Psoas muscle (tissue), 8 donors: ENCODE measurements around the gene FAM83E. TPM values are rescaled to one million over a fixed set of nuclear protein-coding genes. Genes with fewer than 3 reads are reported as not detected.

Experiments
- ATAC-seq, 4 donors: fragments of 200-7000 bp; cut with Tn5 transposase; one replicate each; pipeline ENCODE4 v1.9.1; 2020; ENCODE audit warnings: moderate library complexity in 3 of 4, mild to moderate bottlenecking in 2 of 4
- DNase-seq, 2 donors: peaks; one replicate each; pipeline ENCODE4 v3.0.0-alpha.2; 2020
- H3K27ac ChIP-seq: fragments of 200-600 bp; one replicate; pipeline ENCODE4 v1.8.0; 2022
- H3K27me3 ChIP-seq, 3 donors: fragments of 200-600 bp in 1 of 3; one replicate each; pipeline versions ENCODE4 v1.6.1 to v1.8.0; 2013 to 2022; ENCODE audit warnings: low read length in 2 of 3, mild to moderate bottlenecking in 2 of 3, moderate library complexity in 1 of 3; ENCODE audit not compliant: insufficient read depth in 3 of 3
- H3K36me3 ChIP-seq, 2 donors: fragments of 200-600 bp in 1 of 2; one replicate each; pipeline versions ENCODE4 v1.6.1 to v1.8.0; 2013 to 2022; ENCODE audit warnings: low read depth in 1 of 2, mild to moderate bottlenecking in 1 of 2, moderate library complexity in 1 of 2; ENCODE audit not compliant: insufficient read depth in 1 of 2
- H3K4me1 ChIP-seq: fragments of 200-600 bp; one replicate; pipeline ENCODE4 v1.8.0; 2022
- H3K4me3 ChIP-seq: fragments of 200-600 bp; one replicate; pipeline ENCODE4 v1.8.0; 2022; ENCODE audit warnings: mild to moderate bottlenecking
- H3K9me3 ChIP-seq: fragments of 200-600 bp; one replicate; pipeline ENCODE4 v1.8.0; 2022
- CTCF ChIP-seq: fragments of 200-600 bp; IDR thresholded peaks from one replicate; pipeline ENCODE4 v1.8.0; 2022; ENCODE audit warnings: antibody characterized with exemption
- WGBS, 3 donors: extraction: QIAGEN DNeasy Blood & Tissue Kit; methylation state at CpG; one replicate each; pipeline versions ENCODE4 v1.1.6 to v1.1.7; 2013; 5-methylcytosine and 5-hydroxymethylcytosine counted together
- intact Hi-C, 2 donors: fragments of 100-400 bp; cut with DNase I; formaldehyde crosslinking; loops; one replicate each; pipeline versions ENCODE4 v1.11.0 to v1.14.2; 2022
- polyA plus RNA-seq, 3 donors: library from polyadenylated mRNA; stranded (reverse); fragments of 200-250 nt; gene quantifications; one replicate each; pipeline ENCODE4 v1.2.3, GENCODE V29; 2013
- total RNA-seq, 4 donors: library from RNA; stranded (reverse); fragmentation: NEBNext Ultra II Directional in 2 of 4; extraction: Animal tissue kit (Norgen Biotek cat#: 25700) in 2 of 4; gene quantifications; one replicate each; pipeline versions ENCODE4 v1.2.1 to v1.2.4, GENCODE V29; 2021 to 2023
- donor health status: healthy with polysubstance abuse.
- donor health status: DM: no; HTN: no; CAD: no; lungs with moderate emphysema.
- donor health status: Bipolar disorder and iron deficiency.
- donor health status: healthy.
- donor health status: DM: yes; HTN: yes; CAD: no.
- donor health status: DM: no; HTN: no; CAD: no.
- donor health status: DM: no; HTN: no; CAD: no.
- donor health status: DM: yes; HTN: yes; CAD: no.

Gene FAM83E
- total and polyA plus RNA-seq, 7 donors, result 0.01 to 0.20 TPM; not detected in 5

GRCh38 chr19:48644355-48644754 is 29.5 kb upstream of the FAM83E start:
- intact Hi-C loops, result no loop called here
- DNase-seq (no peak), ATAC-seq (no peak)
- H3K27me3 ChIP-seq, result no peaks in the 10 kb centered on the region
- H3K9me3 ChIP-seq, result no peaks in the 10 kb centered on the region
- no peak for TF ChIP-seq CTCF
- peaks cover 18% of the 10 kb centered on the region for H3K4me1 ChIP-seq
- H3K36me3 ChIP-seq, result no peaks in the 10 kb centered on the region
- H3K27ac ChIP-seq, result no peak overlapping the region
- 73 to 83% (median 76%) methylated on average over 4 of the region's 4 CpGs for WGBS, 3 donors
- peak overlapping the region; percentile 71 for H3K4me3 ChIP-seq

- Histone ChIP-seq H3K4me3 (no peak overlapping the region), H3K4me1 (peaks cover 23% of the 10 kb centered on the region), H3K36me3 (no peaks in the 10 kb centered on the region), H3K9me3 (no peaks in the 10 kb centered on the region), H3K27ac (no peak overlapping the region), H3K27me3 (no peaks in the 10 kb centered on the region)
- no peak for ATAC-seq
- no peak for DNase-seq
- 89 to 91% (median 90%) methylated on average over 5 of the region's 5 CpGs for WGBS, 3 donors
- no peak for TF ChIP-seq CTCF
- intact Hi-C loops, result no loop called here
These were observed 28.0 kb upstream of the FAM83E start for GRCh38 chr19:48642862-48643261.

GRCh38 chr19:48641850-48642249 is 27.0 kb upstream of the FAM83E start:
- DNase-seq (no peak), ATAC-seq (no peak)
- H3K4me3 ChIP-seq, result no peak overlapping the region
- H3K36me3 ChIP-seq, result no peaks in the 10 kb centered on the region
- WGBS, 3 donors, result 94 to 100% (median 98%) methylated on average over 2 of the region's 2 CpGs
- no peak for TF ChIP-seq CTCF
- H3K27ac ChIP-seq, result no peak overlapping the region
- no peaks in the 10 kb centered on the region for H3K9me3 ChIP-seq
- no peaks in the 10 kb centered on the region for H3K27me3 ChIP-seq
- H3K4me1 ChIP-seq, result peaks cover 23% of the 10 kb centered on the region
- intact Hi-C loops, result no loop called here

- peaks cover 15% of the 10 kb centered on the region for H3K4me1 ChIP-seq
- no peaks in the 10 kb centered on the region for H3K27me3 ChIP-seq
- H3K9me3 ChIP-seq, result no peaks in the 10 kb centered on the region
- intact Hi-C loops, result loop anchor here (2.0 to 10.0 kb wide), 2 partner anchors 79 to 325 kb away; partner anchors contain the start of genes FTL (in 1 of the 2) and MAMSTR (in 1 of the 2)
- no peak overlapping the region for H3K27ac ChIP-seq
- TF ChIP-seq CTCF, result no peak
- no peak for ATAC-seq
- H3K36me3 ChIP-seq, result no peaks in the 10 kb centered on the region
- WGBS, 3 donors, result 75 to 77% (median 77%) methylated on average over 32 to 33 of the region's 33 CpGs
- no peak for DNase-seq
- no peak overlapping the region for H3K4me3 ChIP-seq
These were observed 24.9 kb upstream of the FAM83E start for GRCh38 chr19:48639483-48640375.
